ENCODE measurements around the gene EML6.

GRCh38 chr2:54997826-54998225, 274.4 kb downstream of the EML6 start:
- TF ChIP-seq GATA2 (IDR thresholded peaks at IDR 0.05; ENCODE audit: low read depth, low read length) (no peak), GATA3 (IDR thresholded peaks at IDR 0.05; ENCODE audit: low read depth, low read length) (no peak)

Measured in SH-SY5Y (cell line).